DOHH2 (cell line): Measurements from ENCODE around the gene TCF12.

Experiments
- EZH2phosphoT487 ChIP-seq: fragments of 200-600 bp; sonication (generic); IDR thresholded peaks from 2 replicates; pipeline ENCODE4 v1.6.1; 2017; ENCODE audit warnings: borderline replicate concordance, mild to moderate bottlenecking, antibody characterized with exemption, low read length, moderate library complexity, mixed read lengths
- TF ChIP-seq, protein P1 (sequence below): fragments of 200-600 bp; sonication (generic); IDR thresholded peaks from one replicate; pipeline ENCODE4 v1.5.1; 2014; ENCODE audit warnings: antibody characterized with exemption, mild to moderate bottlenecking, low read depth, low read length; ENCODE audit not compliant: poor library complexity, severe bottlenecking

DNA sequence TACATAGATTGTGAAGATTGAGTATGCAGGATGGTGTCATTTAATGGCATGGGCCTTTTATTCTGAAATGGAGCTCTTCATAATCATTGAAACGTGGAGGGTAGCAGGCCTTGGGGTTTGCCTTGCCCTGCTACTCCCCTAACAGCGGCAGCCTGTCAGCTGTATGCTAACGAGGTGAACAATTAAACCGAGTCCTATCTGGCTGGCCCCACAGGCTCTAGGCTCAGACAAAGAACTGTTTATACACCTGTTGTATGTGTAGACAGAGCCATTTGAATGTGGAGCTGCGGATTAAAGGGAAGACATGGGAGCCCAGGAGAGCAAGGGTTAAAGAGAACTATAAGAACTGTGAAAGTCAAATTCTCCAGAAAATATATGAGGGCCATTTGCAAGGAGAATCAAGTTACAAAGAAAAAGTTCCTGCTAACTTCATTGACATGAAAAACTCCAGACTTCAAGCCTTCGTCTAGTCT is 341.2 kb downstream of the TCF12 start:
- TF ChIP-seq, protein P1, sequence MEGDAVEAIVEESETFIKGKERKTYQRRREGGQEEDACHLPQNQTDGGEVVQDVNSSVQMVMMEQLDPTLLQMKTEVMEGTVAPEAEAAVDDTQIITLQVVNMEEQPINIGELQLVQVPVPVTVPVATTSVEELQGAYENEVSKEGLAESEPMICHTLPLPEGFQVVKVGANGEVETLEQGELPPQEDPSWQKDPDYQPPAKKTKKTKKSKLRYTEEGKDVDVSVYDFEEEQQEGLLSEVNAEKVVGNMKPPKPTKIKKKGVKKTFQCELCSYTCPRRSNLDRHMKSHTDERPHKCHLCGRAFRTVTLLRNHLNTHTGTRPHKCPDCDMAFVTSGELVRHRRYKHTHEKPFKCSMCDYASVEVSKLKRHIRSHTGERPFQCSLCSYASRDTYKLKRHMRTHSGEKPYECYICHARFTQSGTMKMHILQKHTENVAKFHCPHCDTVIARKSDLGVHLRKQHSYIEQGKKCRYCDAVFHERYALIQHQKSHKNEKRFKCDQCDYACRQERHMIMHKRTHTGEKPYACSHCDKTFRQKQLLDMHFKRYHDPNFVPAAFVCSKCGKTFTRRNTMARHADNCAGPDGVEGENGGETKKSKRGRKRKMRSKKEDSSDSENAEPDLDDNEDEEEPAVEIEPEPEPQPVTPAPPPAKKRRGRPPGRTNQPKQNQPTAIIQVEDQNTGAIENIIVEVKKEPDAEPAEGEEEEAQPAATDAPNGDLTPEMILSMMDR = no peak
- no peak for TF ChIP-seq EZH2phosphoT487
